K562 (cell line): ENCODE measurements around the gene ACADM. TPM values are rescaled to one million over a fixed set of nuclear protein-coding genes. Genes with fewer than 3 reads are reported as not detected.
"Not testable (repeated sequence)": the region's sequence is repeated elsewhere in the genome, so short reads cannot be mapped to it uniquely, and the experiment has no call there.

Source experiments
- ATAC-seq: fragments of 200-7000 bp; cut with Tn5 transposase; 3 replicates; pipeline ENCODE4 v1.9.1; 2020; ENCODE audit warnings: moderate library complexity
- BruUV-seq: library from RNA; stranded (reverse); fragments of 400-500 nt; replicated peaks from 2 replicates; lab custom pipeline; 2021; lab: Mats Ljungman, UMichigan
- CTCF ChIA-PET: fragments of 300-600 bp; formaldehyde crosslinking; extraction: SDS; loops from one replicate; lab custom pipeline; 2021; ENCODE audit warnings: low intra/inter-chr PET ratio; lab: Yijun Ruan, JAX
- POLR2A ChIA-PET: fragments of 300-600, 350-650 bp; sonication (Branson Sonifier 250); formaldehyde crosslinking; extraction: SDS; loops from one replicate; lab custom pipeline; 2021; ENCODE audit warnings: antibody characterized with exemption, inconsistent platforms; lab: Yijun Ruan, JAX
- DNase-seq, 4 experiments: peaks; one replicate each; pipeline versions ENCODE4 v3.0.0 to v3.0.0-alpha.2; 2011 to 2018; ENCODE audit warnings: low spot score in 3 of 4, mixed read lengths in 3 of 4; ENCODE audit errors: extremely low read depth in 1 of 4
- FAIRE-seq: peaks from 2 replicates; lab custom pipeline; 2011; peaks lifted over from hg19 to GRCh38; lab: Jason Lieb, UNC
- H2AFZ ChIP-seq: 2 replicates; pipeline ENCODE4 v1.6.0; 2011; ENCODE audit warnings: low read depth, low read length, control low read depth, inconsistent platforms
- H3K27ac ChIP-seq: fragments of 200-600 bp; 3 replicates; pipeline ENCODE4 v1.8.0; 2011; ENCODE audit warnings: low read depth, mild to moderate bottlenecking, control low read depth, inconsistent platforms, low read length, moderate library complexity, mixed read lengths; ENCODE audit errors: extremely low read depth
- H3K27me3 ChIP-seq, 2 experiments: fragments of 300-600 bp in 1 of 2; 2 replicates in 1 of 2; 3 replicates in 1 of 2; pipeline versions ENCODE4 v1.6.0 to v1.8.0; 2011; ENCODE audit warnings: inconsistent platforms in 2 of 2, low read length in 2 of 2, mild to moderate bottlenecking in 1 of 2, mixed read lengths in 1 of 2, moderate library complexity in 1 of 2; ENCODE audit not compliant: control insufficient read depth in 2 of 2, insufficient read depth in 2 of 2
- H3K36me3 ChIP-seq: fragments of 300-600 bp; 3 replicates; pipeline ENCODE4 v1.8.0; 2011; ENCODE audit warnings: mild to moderate bottlenecking, low read length, inconsistent platforms; ENCODE audit not compliant: control insufficient read depth, insufficient read depth
- H3K4me1 ChIP-seq, 2 experiments: fragments of 200-600 bp in 1 of 2; replicated peaks in 1 of 2; 2 replicates in 1 of 2; 3 replicates in 1 of 2; pipeline versions ENCODE4 v1.5.1 to v1.8.0; 2011; ENCODE audit warnings: inconsistent platforms in 2 of 2, low read length in 2 of 2, mild to moderate bottlenecking in 1 of 2, mixed read lengths in 1 of 2, moderate library complexity in 1 of 2; ENCODE audit not compliant: control insufficient read depth in 2 of 2, insufficient read depth in 2 of 2
- H3K4me2 ChIP-seq: 2 replicates; pipeline ENCODE4 v1.6.1; 2011; ENCODE audit warnings: low read length, control low read depth, inconsistent platforms, mixed read lengths; ENCODE audit not compliant: insufficient read depth
- H3K4me3 ChIP-seq: fragments of 200-600 bp; sonication (generic), shearing (Covaris generic); 2 replicates; pipeline ENCODE4 v1.5.1; 2016; ENCODE audit warnings: control low read depth, inconsistent platforms
- H3K79me2 ChIP-seq: fragments of 200-600 bp; 3 replicates; pipeline ENCODE4 v1.8.0; 2011; ENCODE audit warnings: low read length, inconsistent platforms; ENCODE audit not compliant: control insufficient read depth, insufficient read depth
- H3K9ac ChIP-seq, 2 experiments: 2 replicates each; pipeline versions ENCODE4 v1.6.0 to v1.6.1; 2011; ENCODE audit warnings: low read depth in 2 of 2, low read length in 2 of 2, control low read depth in 1 of 2, inconsistent platforms in 1 of 2, mild to moderate bottlenecking in 1 of 2, mixed read lengths in 1 of 2; ENCODE audit not compliant: insufficient read depth in 1 of 2
- H3K9me1 ChIP-seq: one replicate; pipeline ENCODE4 v1.6.0; 2011; ENCODE audit warnings: inconsistent platforms, mild to moderate bottlenecking, low read length, moderate library complexity; ENCODE audit not compliant: control insufficient read depth, insufficient read depth
- H3K9me3 ChIP-seq: replicated peaks from 2 replicates; pipeline ENCODE4 v1.5.1; 2011; ENCODE audit warnings: low read depth, low read length, inconsistent platforms; ENCODE audit not compliant: control insufficient read depth, insufficient read depth
- H4K20me1 ChIP-seq: replicated peaks from 2 replicates; pipeline ENCODE4 v1.6.1; 2011; ENCODE audit warnings: low read length, inconsistent platforms, mixed read lengths; ENCODE audit not compliant: control insufficient read depth, insufficient read depth
- ASH1L ChIP-seq: fragments of 450-650 bp; IDR thresholded peaks from 2 replicates; pipeline ENCODE4 v1.6.1; 2018; ENCODE audit warnings: borderline replicate concordance, mild to moderate bottlenecking, low read depth; ENCODE audit not compliant: partially characterized antibody
- C11orf30 ChIP-seq: fragments of 450-650 bp; IDR thresholded peaks from 2 replicates; pipeline ENCODE4 v1.6.1; 2016; ENCODE audit warnings: low read depth, mild to moderate bottlenecking
- CC2D1A ChIP-seq: fragments of 450-650 bp; IDR thresholded peaks from 2 replicates; pipeline ENCODE4 v1.6.1; 2017; ENCODE audit warnings: mild to moderate bottlenecking
- MAFG ChIP-seq: fragments of 450-650 bp; conservative IDR thresholded peaks from 2 replicates; pipeline ENCODE4 v1.6.1; 2016; ENCODE audit warnings: missing genetic modification characterization, missing compliant biosample characterization
- NFYB ChIP-seq: IDR thresholded peaks from 2 replicates; pipeline ENCODE4 v1.6.1; 2011; ENCODE audit warnings: mild to moderate bottlenecking, moderate library complexity; ENCODE audit not compliant: insufficient read length; ENCODE audit errors: extremely low read depth
- ZNF316 ChIP-seq: fragments of 450-650 bp; IDR thresholded peaks from 2 replicates; pipeline ENCODE4 v1.6.1; 2016
- WGBS: fragments of 100-300 bp; shearing (Covaris generic); methylation state at CpG from one replicate; pipeline ENCODE4 v1.1.6; 2016; ENCODE audit warnings: low coverage, mixed read lengths; ENCODE audit not compliant: insufficient coverage; ENCODE audit errors: missing lambda C conversion rate; 5-methylcytosine and 5-hydroxymethylcytosine counted together
- in situ Hi-C: fragments of 300-500 bp; cut with MboI; formaldehyde crosslinking; loops from 4 replicates; pipeline ENCODE4 v1.15.0; 2018; ENCODE audit warnings: inconsistent platforms, mixed read lengths
- intact Hi-C: fragments of 100-400 bp; cut with micrococcal nuclease; formaldehyde crosslinking; loops from 2 replicates; pipeline ENCODE4 v1.14.2; 2022
- polyA plus RNA-seq, 8 experiments: library from polyadenylated mRNA; depleted of rRNA in 4 of 8; stranded (reverse) in 5 of 8; unstranded in 3 of 8; fragments of >200 nt; fragmentation: Nextera tagmentation in 2 of 8; fragmentation: Illumina TruSeq in 1 of 8; extraction: Ambion mirVana in 2 of 8; extraction: Trizol in 1 of 8; gene quantifications; 2 replicates each; pipeline versions ENCODE4 v1.2.1 to v1.2.3, GENCODE V29; 2011 to 2014; ENCODE audit warnings: inconsistent platforms in 1 of 8, missing spikeins in 1 of 8
- total RNA-seq, 7 experiments: library from RNA; depleted of rRNA in 6 of 7; stranded (reverse); fragments of >200 nt in 6 of 7; fragmentation: Illumina TruSeq in 2 of 7; extraction: Trizol in 2 of 7; gene quantifications; 2 replicates each; pipeline versions ENCODE4 v1.2.1 to v1.2.3, GENCODE V29; 2011 to 2021; ENCODE audit warnings: low replicate concordance in 1 of 7

ACADM gene
- total and polyA plus RNA-seq, 9 of the 15 experiments (the other 6 are each of a cell fraction or from before 2014, with no cell fraction given): 82.5 to 156 (median 123) TPM

GRCh38 chr1:75758543-75758942 is 34.0 kb downstream of the ACADM start:
- CTCF ChIA-PET, BruUV-seq, H3K9me3 ChIP-seq, H3K27ac ChIP-seq, H3K79me2 ChIP-seq, in situ Hi-C loops, H3K9ac ChIP-seq, H3K4me2 ChIP-seq, H3K27me3 ChIP-seq, DNase-seq, H2AFZ ChIP-seq, ATAC-seq, H3K9me1 ChIP-seq, FAIRE-seq, H4K20me1 ChIP-seq, H3K4me3 ChIP-seq, intact Hi-C loops, H3K4me1 ChIP-seq: not testable (repeated sequence)
- peak; percentile 33; the same call in 1 of the 2 replicates for TF ChIP-seq MAFG (tag)
- TF ChIP-seq ASH1L: peak; percentile 18
- TF ChIP-seq NFYB: peak; percentile 48
- peak; percentile 50; the same call in 1 of the 2 replicates for TF ChIP-seq C11orf30
- TF ChIP-seq CC2D1A: 0 out of 2 replicates have a peak, but pooled peaks have one; percentile 18
- peak; percentile 82 for TF ChIP-seq ZNF316
- POLR2A ChIA-PET: interaction anchor here (1.0 kb wide), 1 partner anchor 10 kb away, joined by 3 read pairs; no protein-coding TSS in a partner anchor
- H3K36me3 ChIP-seq: peaks cover 49% of the 10 kb centered on the region
- 100% methylated on average over 4 of the region's 4 CpGs for WGBS
